GM12801 (cell line): Measurements from ENCODE around the gene ATG4B.

Source experiments
- TF ChIP-seq, protein P1 (sequence below): IDR thresholded peaks from one replicate; pipeline ENCODE4 v1.5.1; 2011; ENCODE audit warnings: control low read depth; ENCODE audit not compliant: insufficient read length; ENCODE audit errors: extremely low read depth

ATG4B gene

DNA sequence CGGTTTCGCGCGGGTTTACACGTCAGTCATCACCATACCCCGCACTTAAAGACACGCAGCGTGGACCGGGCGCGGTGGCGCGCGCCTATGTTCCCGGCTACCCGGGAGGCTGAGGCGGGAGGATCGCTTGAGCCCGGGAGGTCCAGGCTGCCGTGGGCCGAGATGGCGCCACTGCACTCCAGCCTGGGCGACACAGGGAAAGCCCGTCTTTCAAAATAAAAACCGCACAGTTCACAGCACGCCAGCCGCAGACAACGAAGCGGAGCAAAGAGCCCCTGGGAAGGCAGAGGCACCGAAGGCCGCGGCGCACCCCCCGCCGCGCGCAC, 48.8 kb downstream of the ATG4B start:
- TF ChIP-seq, protein P1, sequence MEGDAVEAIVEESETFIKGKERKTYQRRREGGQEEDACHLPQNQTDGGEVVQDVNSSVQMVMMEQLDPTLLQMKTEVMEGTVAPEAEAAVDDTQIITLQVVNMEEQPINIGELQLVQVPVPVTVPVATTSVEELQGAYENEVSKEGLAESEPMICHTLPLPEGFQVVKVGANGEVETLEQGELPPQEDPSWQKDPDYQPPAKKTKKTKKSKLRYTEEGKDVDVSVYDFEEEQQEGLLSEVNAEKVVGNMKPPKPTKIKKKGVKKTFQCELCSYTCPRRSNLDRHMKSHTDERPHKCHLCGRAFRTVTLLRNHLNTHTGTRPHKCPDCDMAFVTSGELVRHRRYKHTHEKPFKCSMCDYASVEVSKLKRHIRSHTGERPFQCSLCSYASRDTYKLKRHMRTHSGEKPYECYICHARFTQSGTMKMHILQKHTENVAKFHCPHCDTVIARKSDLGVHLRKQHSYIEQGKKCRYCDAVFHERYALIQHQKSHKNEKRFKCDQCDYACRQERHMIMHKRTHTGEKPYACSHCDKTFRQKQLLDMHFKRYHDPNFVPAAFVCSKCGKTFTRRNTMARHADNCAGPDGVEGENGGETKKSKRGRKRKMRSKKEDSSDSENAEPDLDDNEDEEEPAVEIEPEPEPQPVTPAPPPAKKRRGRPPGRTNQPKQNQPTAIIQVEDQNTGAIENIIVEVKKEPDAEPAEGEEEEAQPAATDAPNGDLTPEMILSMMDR = no peak

DNA sequence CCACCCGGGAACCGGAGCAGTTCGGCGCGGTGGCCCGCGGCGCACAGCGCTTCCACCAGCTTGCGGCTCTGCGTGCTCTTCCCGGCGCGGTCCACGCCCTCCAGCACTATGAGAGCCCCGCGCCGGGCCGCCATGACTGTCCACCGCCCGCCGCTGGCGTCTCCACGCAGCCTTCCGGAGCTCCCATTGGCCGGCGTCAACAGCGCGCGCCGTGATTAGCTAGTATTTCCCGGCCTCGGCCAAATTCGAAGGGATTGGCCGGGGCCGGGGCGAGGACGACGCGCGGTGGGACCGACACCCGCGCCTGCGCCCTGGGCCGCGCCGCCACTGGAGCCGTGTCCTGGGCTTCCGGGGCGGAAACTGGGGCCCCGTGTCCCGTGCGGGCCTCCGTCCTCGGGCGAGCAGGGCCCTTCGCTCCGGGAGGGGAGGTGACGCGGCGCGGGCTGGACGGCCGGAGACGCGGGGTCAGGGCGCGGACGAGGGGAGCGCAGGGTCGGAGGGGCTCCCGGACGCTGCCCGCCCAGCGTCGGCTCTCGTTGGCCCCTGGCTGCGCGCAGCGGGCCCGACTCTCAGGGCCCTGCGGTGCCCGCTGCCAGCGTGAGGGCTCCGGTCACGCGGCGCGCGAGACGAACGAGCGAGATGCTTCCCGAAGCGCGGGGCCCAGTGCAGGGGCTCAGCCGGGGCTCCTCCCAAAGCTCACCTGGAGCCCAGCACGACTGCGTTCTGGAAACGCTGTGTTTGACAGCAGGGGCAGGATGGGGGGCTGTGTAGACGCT, 49.3 kb downstream of the ATG4B start, which contains the start of gene DTYMK:
TSS of gene DTYMK (minus strand) at position 166 of the 776 bp plus-strand sequence. CDS start at position 134, 32 bp downstream.
- TF ChIP-seq, protein P1 = no peak

DNA sequence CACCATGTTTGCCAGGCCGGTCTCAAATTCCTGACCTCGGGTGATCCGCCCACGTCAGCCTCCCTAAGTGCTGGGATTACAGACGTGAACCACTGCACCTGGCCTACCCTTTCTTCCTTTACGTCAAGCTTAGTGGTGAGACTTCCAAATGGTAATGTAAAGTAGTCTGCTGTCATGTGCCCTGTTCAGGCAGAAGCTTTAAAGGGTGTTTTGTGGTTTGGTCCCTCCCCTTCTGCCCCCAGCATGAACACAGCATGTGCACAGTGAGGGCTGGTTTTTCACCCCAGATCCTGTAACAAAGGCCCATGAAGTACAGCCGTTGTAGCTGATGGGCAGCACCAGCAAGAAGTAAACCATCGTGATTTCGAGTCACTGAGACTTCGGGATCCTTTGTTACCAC, 51.8 kb downstream of the ATG4B start:
- TF ChIP-seq, protein P1 = no peak

DNA sequence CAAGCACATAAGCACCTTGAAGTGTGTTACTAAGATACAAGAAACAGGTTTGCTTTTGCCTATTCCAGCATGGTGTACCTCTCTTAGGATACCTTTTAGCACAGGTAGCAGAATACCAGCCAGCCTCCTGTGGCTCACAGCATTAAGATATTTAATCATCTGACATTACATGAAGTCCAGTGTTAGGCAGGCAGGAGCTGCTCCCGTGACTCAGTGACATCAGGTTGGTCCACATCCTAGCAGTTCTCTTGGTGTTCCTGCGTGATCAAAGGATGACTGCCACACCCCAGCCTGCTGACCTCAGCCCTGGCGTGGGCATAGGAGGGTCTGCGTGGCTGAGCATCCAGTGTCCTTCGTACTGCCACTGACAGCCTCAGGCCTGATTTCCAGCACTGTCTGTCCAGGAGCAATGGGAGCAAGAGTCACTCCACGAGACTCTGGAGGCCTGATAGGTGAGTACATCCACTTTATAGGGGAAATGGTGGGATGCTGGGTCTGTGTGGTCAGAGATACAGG, 52.8 kb downstream of the ATG4B start:
- TF ChIP-seq, protein P1 = no peak

DNA sequence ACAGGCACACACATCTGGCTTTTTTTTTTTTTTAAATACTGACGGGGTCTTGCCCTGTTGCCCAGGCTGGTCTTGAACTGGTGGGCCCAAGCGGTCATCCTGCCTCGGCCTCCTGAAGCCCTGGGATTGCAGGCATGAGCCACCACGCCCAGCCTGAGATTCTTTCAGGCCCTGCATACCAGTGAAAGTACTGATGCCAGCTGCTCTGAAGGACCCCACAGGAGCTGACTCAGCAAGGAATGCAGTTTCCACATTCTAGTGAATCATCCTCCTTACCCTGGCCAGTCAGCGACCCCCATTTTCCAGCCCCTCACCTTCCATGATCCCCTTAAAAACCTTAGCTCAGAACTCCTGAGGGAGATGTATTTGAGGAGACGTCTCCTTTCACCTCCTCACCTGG, 55.0 kb downstream of the ATG4B start:
- TF ChIP-seq, protein P1 = no peak

DNA sequence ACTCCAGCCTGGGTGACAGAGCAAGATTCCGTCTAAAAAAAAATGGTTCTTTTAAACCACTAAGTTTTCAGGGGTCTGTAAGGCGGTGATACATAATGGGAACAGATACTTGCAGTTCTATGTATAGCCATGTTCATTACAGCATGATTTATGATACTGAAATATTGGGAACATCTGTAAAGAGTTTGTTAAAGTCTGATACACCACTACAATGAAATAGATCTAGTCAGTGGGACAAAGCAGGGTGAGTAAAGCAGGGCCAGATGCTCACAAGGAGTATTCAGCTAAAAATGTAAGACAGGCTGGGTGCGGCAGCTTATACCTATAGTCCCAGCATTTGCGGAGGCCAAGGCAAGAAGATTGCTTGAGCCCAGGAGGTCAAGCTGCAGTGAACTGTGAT, 58.2 kb downstream of the ATG4B start:
- TF ChIP-seq, protein P1 = no peak

DNA sequence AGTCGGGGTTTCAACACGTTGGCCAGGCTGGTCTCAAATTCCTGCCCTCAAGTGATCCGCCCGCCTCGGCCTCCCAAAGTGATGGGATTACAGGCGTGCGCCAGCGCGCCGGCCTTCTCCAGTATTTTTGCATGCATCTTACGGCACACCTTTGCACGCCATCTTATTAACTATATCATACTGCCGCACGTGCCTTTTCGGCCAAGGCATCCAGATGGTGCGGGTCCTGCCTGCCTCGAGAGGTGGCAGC, 63.6 kb downstream of the ATG4B start:
- TF ChIP-seq, protein P1 = no peak
